GM18873 (cell line): Measurements from ENCODE around the gene PPL.

Experiments used
- ATAC-seq: cut with Tn5 transposase; IDR thresholded peaks from one replicate; pipeline ENCODE4 v1.9.1; 2021; ENCODE audit warnings: mild to moderate bottlenecking, moderate library complexity, moderate number of reproducible peaks; ENCODE audit not compliant: unreplicated experiment, low FRiP score

PPL gene

GRCh38 chr16:4891097-4891885 is 45.7 kb downstream of the PPL start:
- no peak for ATAC-seq

DNA sequence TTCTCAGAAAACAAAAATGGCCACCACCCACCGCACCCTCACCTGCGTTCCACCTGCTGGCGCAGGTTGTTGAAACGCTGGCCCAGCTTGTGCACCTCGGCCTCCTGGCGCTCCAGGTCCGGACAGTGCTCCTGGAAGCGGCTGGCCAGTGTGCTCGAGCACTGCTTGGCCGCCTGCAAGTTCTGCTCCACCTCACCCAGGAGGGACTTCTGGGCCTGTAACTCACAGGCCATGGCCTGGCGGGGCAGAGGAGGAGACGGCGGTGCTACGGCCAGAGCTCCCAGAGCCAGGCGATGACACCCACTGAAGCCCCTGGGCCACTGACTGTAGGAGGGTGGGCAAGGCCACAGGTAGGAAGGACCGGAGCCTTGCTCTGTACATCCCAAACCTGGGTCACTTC is 46.3 kb downstream of the PPL start:
- ATAC-seq, result no peak

DNA sequence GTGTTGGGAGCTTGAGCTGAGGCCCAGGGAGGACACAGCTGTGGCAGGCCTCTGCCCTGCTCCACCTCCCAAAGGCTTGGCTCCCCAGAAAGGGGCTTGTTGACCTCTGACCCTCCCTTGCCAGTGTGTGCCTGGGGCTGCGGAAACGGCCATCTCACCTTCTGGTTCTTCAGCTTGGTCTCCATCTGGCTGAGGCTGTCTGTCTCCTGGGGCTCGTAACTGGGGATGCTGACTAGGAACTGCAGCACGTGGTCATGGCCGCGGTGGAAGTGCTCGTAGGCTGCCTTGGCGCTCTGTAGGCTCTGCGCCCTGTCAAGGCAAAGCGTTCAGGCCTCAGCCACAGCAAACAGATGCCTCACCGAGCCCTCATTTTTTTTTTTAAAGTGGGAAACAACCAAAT is 46.9 kb downstream of the PPL start:
- no peak for ATAC-seq

DNA sequence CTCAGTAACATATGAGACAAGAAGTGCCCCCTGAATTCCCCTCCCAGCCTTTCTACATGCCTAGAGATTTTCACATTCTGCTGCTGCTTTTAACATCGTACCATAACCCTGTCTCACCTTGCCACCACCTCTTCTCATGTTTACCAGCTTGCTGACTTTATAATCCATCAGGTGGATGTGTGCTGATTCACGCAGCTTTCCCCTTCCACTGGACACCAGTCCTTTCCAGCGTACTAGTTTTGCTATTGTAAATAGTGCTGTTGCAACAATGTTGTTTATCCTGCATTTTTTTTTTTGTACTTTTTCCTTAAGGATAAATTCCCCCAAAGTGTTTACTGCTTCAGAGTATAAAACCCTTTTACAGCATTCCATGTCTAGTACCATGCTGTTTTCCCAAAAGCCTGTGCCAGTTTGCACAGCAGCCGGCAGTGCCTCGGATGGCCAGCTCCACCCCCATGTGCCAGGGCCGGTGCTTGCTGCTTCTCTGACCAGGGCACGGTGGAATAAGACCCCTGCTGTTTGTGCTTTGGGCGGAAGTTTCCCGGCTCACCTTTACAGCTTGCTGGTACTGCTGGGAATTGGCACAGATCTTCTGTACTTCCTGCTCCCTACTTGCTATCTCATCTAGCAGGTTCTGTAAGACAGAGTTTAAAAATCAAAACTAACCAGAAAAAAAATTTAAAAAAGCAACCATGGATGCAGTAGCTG is 48.4 kb downstream of the PPL start:
- ATAC-seq, result no peak

GRCh38 chr16:4886151-4886550 is 50.8 kb downstream of the PPL start:
- ATAC-seq, result no peak

- ATAC-seq, result no peak
Observed at GRCh38 chr16:4884972-4885874, 51.7 kb downstream of the PPL start.

GRCh38 chr16:4884209-4884608 is 52.7 kb downstream of the PPL start:
- ATAC-seq, result no peak

DNA sequence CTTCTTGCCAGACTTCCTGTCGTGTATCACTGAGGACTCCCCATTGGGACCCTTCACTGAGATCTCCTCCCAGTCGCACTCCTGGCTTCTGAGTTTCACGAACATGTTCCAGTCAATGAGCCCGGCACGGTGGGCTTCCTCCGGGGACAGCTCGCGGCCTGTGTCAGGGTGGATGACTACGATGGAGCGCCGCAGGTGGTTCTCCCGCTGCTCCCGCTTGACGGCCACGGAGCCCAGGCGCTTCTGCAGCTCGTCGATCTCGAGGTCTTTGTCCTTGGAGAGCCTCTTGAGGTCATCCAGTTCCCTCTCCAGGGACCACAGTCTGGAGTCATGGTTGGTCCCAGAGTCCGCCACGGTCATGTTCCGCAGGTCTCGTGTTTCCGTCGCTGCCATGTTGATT is 53.4 kb downstream of the PPL start:
- ATAC-seq, result no peak

DNA sequence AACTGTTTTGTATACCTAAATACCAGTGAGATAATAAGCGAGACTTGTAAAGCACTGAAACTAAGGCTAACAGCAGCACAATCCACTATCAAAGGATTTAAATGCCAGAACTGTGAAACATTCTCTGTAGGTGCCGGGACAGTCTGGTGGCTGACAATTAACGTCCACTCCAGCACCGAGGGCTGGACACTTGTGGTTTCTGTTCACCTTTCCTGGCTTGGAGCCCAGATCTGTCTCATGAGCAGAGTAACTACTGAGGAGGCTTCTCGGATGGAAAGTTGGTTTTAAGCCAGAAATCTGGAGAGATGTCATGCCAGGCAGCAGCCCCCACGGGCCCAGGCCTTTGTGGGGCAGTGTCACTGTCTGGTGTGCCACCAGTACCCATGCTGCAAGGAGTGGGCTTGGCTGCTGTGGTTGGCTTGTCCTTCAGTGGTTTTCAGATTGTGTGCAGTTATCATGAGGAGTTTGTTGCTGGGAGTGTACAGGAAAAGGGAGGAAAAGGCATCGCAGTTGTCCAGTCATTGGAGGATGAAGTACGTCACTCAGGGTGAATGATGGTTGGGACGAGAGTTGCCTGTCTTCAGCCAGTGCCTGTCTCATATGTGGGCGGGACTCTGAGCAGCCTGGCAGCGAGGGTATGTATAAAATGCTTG is 54.2 kb downstream of the PPL start:
- ATAC-seq, result no peak

GRCh38 chr16:4882000-4882632 is 54.8 kb downstream of the PPL start:
- ATAC-seq, result no peak

GRCh38 chr16:4880006-4880580 is 56.9 kb downstream of the PPL start:
- no peak for ATAC-seq

DNA sequence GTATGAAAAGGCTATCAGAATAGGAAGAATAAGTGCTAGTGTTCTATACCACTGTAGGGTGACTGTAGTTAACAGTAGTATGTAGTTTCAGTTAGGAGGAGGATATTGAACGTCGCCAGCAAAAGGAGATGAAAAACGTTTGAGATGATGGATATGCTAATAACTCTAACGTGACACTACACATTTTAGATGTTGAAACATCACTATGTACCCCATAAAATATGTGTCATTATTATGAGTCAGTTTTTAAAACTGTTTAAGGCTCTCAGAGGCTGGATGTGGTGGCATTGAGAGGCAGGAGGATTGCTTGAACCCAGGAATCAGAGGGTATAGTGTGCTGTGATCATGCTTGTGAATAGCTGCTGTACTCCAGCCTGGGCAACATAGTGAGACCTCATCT is 57.9 kb downstream of the PPL start:
- no peak for ATAC-seq

GRCh38 chr16:4877380-4877685 is 59.6 kb downstream of the PPL start:
- ATAC-seq, result no peak

- no peak for ATAC-seq
Observed at GRCh38 chr16:4876646-4877379, 60.1 kb downstream of the PPL start.

- no peak for ATAC-seq
Observed at GRCh38 chr16:4874666-4875065, 62.3 kb downstream of the PPL start.

- ATAC-seq, result no peak
Observed at GRCh38 chr16:4873091-4873490, 63.9 kb downstream of the PPL start.

GRCh38 chr16:4871071-4871470 is 65.9 kb downstream of the PPL start:
- no peak for ATAC-seq

GRCh38 chr16:4870138-4870671 is 66.7 kb downstream of the PPL start:
- ATAC-seq, result no peak
